Right atrium auricular region (tissue), 2 donors: ENCODE measurements around the gene TLE6. TPM values are rescaled to one million over a fixed set of nuclear protein-coding genes. Genes with fewer than 3 reads are reported as not detected.
"Not testable (repeated sequence)": the region's sequence is repeated elsewhere in the genome, so short reads cannot be mapped to it uniquely, and the experiment has no call there.

Experiments
- DNase-seq: peaks from one replicate; pipeline ENCODE4 v3.0.0-alpha.2; 2019; ENCODE audit warnings: low spot score
- H3K27ac ChIP-seq, 2 donors: fragments of 200-600 bp; sonication (generic); 1 replicate in 1 of 2; 2 replicates in 1 of 2; pipeline ENCODE4 v1.5.1; 2016 to 2019
- H3K27me3 ChIP-seq, 2 donors: fragments of 200-600 bp; sonication (generic); one replicate each; pipeline versions ENCODE4 v1.5.1 to v1.6.0; 2017 to 2019
- H3K36me3 ChIP-seq: fragments of 200-600 bp; sonication (generic); one replicate; pipeline ENCODE4 v1.5.1; 2016
- H3K4me1 ChIP-seq, 2 donors: fragments of 200-600 bp; sonication (generic); one replicate each; pipeline versions ENCODE4 v1.5.1 to v1.6.0; 2017 to 2019
- H3K4me3 ChIP-seq, 2 donors: fragments of 200-600 bp; sonication (generic); 1 replicate in 1 of 2; 2 replicates in 1 of 2; pipeline ENCODE4 v1.5.1; 2017 to 2019; ENCODE audit warnings: mild to moderate bottlenecking in 1 of 2, moderate library complexity in 1 of 2
- H3K9me3 ChIP-seq, 2 donors: fragments of 200-600 bp; sonication (generic); one replicate each; pipeline ENCODE4 v1.5.1; 2019
- total RNA-seq, 2 donors: library from RNA; depleted of rRNA; stranded (reverse); fragments of >200 nt; gene quantifications; one replicate each; pipeline ENCODE4 v1.1.0, GENCODE V29; 2016
- TF ChIP-seq, protein P1 (sequence below), 2 donors: fragments of 200-600 bp; sonication (generic); IDR thresholded peaks; one replicate each; pipeline ENCODE4 v1.5.1; 2019; ENCODE audit warnings: antibody characterized with exemption in 2 of 2

The TLE6 gene
- 1 to 10 TPM; 2.1 to 5.2 TPM for total RNA-seq

DNA sequence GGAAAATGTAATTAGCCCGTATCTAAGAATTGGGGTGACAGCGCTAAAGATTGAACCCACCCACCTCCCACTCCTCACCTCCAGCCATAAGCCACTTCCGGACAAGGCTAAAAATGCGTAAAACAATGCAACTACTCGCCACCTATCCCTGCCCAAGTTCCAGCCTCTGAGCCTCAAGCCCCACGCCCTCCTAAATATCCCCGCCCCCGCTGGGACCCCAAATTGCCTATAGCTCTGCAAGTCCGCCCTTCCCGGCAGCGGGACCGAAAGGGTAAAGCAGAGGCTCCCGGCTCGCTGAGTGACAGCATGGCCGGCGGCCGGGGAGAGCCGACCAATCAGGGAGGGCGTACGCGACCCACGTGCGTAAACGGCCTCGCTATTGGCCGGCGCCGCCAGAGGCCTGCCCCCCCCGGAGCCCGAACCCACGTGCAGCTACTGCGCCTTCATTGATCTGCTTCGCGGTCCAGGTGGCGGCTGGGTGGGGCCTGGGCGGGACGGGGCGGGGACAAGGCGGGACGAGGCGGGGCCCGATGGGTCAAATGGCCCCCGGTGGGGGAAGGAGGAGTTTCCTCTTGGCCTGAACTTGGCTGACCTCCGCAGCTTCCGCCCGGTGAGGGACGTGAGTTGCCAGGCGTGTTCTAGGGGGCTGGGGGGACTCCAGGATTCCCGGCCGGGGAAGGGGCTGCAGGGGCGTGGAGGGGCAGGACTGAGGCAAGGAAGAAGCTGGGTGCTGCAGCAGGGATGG lies at the start of gene TLE6:
Gene TLE6 (plus strand): TSS at position 564 of the 745 bp plus-strand sequence. CDS start 670 bp downstream, outside the sequence.
- DNase-seq = peak; percentile 98
- peak within 1 kb of the TSS; percentile 39 to 55 for H3K27ac ChIP-seq
- TF ChIP-seq, protein P1, sequence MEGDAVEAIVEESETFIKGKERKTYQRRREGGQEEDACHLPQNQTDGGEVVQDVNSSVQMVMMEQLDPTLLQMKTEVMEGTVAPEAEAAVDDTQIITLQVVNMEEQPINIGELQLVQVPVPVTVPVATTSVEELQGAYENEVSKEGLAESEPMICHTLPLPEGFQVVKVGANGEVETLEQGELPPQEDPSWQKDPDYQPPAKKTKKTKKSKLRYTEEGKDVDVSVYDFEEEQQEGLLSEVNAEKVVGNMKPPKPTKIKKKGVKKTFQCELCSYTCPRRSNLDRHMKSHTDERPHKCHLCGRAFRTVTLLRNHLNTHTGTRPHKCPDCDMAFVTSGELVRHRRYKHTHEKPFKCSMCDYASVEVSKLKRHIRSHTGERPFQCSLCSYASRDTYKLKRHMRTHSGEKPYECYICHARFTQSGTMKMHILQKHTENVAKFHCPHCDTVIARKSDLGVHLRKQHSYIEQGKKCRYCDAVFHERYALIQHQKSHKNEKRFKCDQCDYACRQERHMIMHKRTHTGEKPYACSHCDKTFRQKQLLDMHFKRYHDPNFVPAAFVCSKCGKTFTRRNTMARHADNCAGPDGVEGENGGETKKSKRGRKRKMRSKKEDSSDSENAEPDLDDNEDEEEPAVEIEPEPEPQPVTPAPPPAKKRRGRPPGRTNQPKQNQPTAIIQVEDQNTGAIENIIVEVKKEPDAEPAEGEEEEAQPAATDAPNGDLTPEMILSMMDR (IDR thresholded peaks at IDR 0.05) = no peak
- peak within 1 kb of the TSS; percentile 43 to 54 for H3K4me3 ChIP-seq
- no peaks in the 10 kb centered on the region for H3K9me3 ChIP-seq
- peaks cover 0 to 62% of the 10 kb centered on the region in 2 donors for H3K4me1 ChIP-seq
- no peaks in the 10 kb centered on the region for H3K27me3 ChIP-seq
- no peaks in the 10 kb centered on the region for H3K36me3 ChIP-seq

GRCh38 chr19:2933490-2933910 lies 43.9 kb upstream of the TLE6 start:
- no peaks in the 10 kb centered on the region for H3K4me1 ChIP-seq
- H3K9me3 ChIP-seq = peaks cover 18 to 50% of the 10 kb centered on the region in 2 donors
- DNase-seq = no peak
- no peaks in the 10 kb centered on the region for H3K27me3 ChIP-seq
- no peak overlapping the region for H3K4me3 ChIP-seq
- no peak overlapping the region for H3K27ac ChIP-seq
- TF ChIP-seq, protein P1 (IDR thresholded peaks at IDR 0.05) = no peak
- H3K36me3 ChIP-seq = peaks cover 41% of the 10 kb centered on the region

DNA sequence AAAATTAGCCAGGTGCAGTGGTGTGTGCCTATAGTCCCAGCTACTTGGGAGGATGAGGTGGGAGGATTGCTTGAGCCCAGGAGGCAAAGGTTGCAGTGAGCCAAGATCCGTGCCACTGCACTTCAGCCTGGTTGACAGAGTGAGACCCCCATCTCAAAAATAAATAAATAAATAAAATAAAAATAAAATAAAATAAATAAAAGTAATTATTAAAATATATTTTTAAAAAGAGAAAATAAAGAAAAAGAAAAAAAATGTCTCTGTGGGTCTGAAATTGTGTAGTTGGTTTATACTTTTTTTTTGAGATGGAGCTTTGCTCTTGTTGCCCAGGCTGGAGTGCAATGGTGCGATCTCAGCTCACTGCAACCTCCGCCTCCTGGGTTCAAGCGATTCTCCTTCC lies 41.5 kb upstream of the TLE6 start:
- DNase-seq, H3K27ac ChIP-seq, H3K4me3 ChIP-seq, H3K4me1 ChIP-seq, H3K27me3 ChIP-seq: not testable (repeated sequence)
- peaks cover 18 to 45% of the 10 kb centered on the region in 2 donors for H3K9me3 ChIP-seq
- H3K36me3 ChIP-seq = peaks cover 46% of the 10 kb centered on the region

GRCh38 chr19:2942928-2943640 lies 34.3 kb upstream of the TLE6 start:
- Histone ChIP-seq H3K27ac (no peak overlapping the region), H3K4me1 (peaks cover 0 to 18% of the 10 kb centered on the region in 2 donors)
- DNase-seq = no peak

DNA sequence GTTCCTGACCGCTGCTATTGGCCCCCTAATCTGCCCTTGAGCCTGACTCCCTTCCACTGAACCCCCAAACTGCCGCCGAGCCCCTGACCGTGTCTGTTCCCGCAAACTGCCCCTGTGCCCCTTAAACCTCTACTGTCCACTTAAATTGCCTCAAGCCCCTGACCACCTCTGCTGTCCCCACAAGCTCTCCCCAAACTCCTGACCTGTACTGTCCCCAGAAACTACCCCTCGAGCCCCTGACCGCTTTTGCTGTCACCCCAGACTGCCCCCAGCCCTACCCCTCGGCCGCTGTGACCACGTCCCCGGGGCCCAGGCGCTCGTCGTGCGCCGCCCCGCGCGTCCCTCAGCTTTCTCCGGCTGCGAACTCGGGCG lies 33.0 kb upstream of the TLE6 start:
- no peak for DNase-seq
- TF ChIP-seq, protein P1 (IDR thresholded peaks at IDR 0.05) = no peak
- peak overlapping the region; percentile 93 to 95 for H3K27ac ChIP-seq

More at GRCh38 chr19:2942928-2943640, 34.3 kb upstream of the TLE6 start:
- Histone ChIP-seq H3K4me3 (no peak overlapping the region), H3K27me3 (no peaks in the 10 kb centered on the region), H3K9me3 (no peaks in the 10 kb centered on the region), H3K36me3 (peaks cover 8% of the 10 kb centered on the region)
- TF ChIP-seq, protein P1 (IDR thresholded peaks at IDR 0.05) = no peak

More for the DNA sequence above, 33.0 kb upstream of the TLE6 start:
- H3K9me3 ChIP-seq = no peaks in the 10 kb centered on the region
- H3K4me1 ChIP-seq = peaks cover 0 to 26% of the 10 kb centered on the region in 2 donors
- H3K27me3 ChIP-seq = no peaks in the 10 kb centered on the region
- peaks cover 2% of the 10 kb centered on the region for H3K36me3 ChIP-seq
- H3K4me3 ChIP-seq = peak overlapping the region; percentile 78 to 81
